Measurements from ENCODE around the gene PLCD3.

The PLCD3 gene

GRCh38 chr17:45061606-45062205 lies 70.6 kb downstream of the PLCD3 start:
- DNase-seq (ENCODE audit: low read depth): no peak
- no peak for TF ChIP-seq CTCF (conservative IDR thresholded peaks at IDR 0.05; ENCODE audit: low read length)
- H3K4me3 ChIP-seq (ENCODE audit: low read length): peak overlapping the region; percentile 100

DNA sequence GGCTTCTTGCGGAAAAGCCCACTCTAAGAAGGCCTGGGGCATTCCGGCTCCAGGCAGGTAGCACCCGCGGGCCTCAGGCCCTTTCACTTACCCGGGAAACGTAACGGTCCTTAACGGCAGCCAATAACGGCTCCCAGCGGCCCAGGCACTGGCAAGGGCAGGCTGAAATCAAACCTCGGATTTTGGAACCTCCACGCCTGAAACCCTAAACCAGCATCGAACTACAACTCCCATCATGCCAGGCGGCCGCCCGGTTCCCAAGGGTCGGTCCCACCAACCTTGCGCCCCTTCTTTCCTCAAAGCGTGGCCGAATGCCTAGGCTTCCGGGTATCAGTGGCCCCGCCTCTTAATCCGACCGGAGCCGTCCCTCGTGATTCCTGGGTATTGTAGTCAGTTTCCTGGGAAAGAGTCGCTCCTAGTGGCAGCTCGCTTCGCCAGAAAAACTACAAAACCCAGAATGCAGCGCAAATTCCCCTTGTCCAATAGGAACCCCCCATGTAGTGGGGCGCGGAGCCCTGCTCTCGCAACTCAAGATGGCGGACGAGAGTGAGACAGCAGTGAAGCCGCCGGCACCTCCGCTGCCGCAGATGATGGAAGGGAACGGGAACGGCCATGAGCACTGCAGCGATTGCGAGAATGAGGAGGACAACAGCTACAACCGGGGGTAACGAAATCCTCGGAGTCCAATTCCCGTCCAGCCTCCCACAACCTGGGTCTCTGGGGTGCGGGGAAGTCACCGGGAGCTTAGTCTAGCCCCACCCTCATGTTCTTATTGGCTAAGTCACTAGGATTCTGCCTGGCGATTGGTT lies 71.3 kb downstream of the PLCD3 start, which contains the start of gene NMT1:
Gene NMT1, plus strand, starts transcription at position 521 of the 809 bp plus-strand sequence. Its CDS starts 13 bp downstream, at position 534.
- H3K4me3 ChIP-seq (ENCODE audit: low read length): peak within 1 kb of the TSS; percentile 100
- TF ChIP-seq CTCF (conservative IDR thresholded peaks at IDR 0.05; ENCODE audit: low read length): no peak
- DNase-seq (ENCODE audit: low read depth): peak; percentile 99

GRCh38 chr17:45060382-45060796 lies 71.9 kb downstream of the PLCD3 start:
- H3K4me3 ChIP-seq (ENCODE audit: low read length): peak overlapping the region; percentile 94
- no peak for DNase-seq (ENCODE audit: low read depth)
- TF ChIP-seq CTCF (conservative IDR thresholded peaks at IDR 0.05; ENCODE audit: low read length): no peak
